Suprapubic skin (tissue), 4 donors: Measurements from ENCODE around the gene CYSLTR2.

Experiments used
- EP300 ChIP-seq: sonication (generic); formaldehyde crosslinking; IDR thresholded peaks from one replicate; pipeline ENCODE4 v1.6.1; 2017; ENCODE audit warnings: antibody characterized with exemption
- POLR2A ChIP-seq, 2 donors: fragments of 450-650 bp; IDR thresholded peaks; one replicate each; pipeline ENCODE4 v1.6.1; 2017; ENCODE audit warnings: antibody characterized with exemption in 2 of 2, mild to moderate bottlenecking in 2 of 2, moderate library complexity in 2 of 2
- POLR2AphosphoS5 ChIP-seq, 3 donors: sonication (generic); formaldehyde crosslinking; IDR thresholded peaks; one replicate each; pipeline ENCODE4 v1.6.1; 2017; ENCODE audit warnings: antibody characterized with exemption in 3 of 3
- TF ChIP-seq, protein P1 (sequence below), 2 donors: fragments of 200-600 bp in 1 of 2; fragments of 450-650 bp in 1 of 2; sonication (generic) in 1 of 2; IDR thresholded peaks; one replicate each; pipeline ENCODE4 v1.5.1; 2016 to 2019; ENCODE audit warnings: antibody characterized with exemption in 2 of 2, mild to moderate bottlenecking in 1 of 2, moderate library complexity in 1 of 2

GRCh38 chr13:48728876-48729275, 75.1 kb downstream of the CYSLTR2 start:
- TF ChIP-seq, protein P1, sequence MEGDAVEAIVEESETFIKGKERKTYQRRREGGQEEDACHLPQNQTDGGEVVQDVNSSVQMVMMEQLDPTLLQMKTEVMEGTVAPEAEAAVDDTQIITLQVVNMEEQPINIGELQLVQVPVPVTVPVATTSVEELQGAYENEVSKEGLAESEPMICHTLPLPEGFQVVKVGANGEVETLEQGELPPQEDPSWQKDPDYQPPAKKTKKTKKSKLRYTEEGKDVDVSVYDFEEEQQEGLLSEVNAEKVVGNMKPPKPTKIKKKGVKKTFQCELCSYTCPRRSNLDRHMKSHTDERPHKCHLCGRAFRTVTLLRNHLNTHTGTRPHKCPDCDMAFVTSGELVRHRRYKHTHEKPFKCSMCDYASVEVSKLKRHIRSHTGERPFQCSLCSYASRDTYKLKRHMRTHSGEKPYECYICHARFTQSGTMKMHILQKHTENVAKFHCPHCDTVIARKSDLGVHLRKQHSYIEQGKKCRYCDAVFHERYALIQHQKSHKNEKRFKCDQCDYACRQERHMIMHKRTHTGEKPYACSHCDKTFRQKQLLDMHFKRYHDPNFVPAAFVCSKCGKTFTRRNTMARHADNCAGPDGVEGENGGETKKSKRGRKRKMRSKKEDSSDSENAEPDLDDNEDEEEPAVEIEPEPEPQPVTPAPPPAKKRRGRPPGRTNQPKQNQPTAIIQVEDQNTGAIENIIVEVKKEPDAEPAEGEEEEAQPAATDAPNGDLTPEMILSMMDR (IDR thresholded peaks at IDR 0.05), result no peak
- TF ChIP-seq POLR2A (IDR thresholded peaks at IDR 0.05) (no peak), EP300 (no peak), POLR2AphosphoS5 (IDR thresholded peaks at IDR 0.05) (no peak)
